NK-92 treated with Interleukin-12 subunit alpha and Interleukin-12 subunit beta, amount 100 ng/mL, for 24 hours (cell line): Measurements from ENCODE around the gene DCTN1.

Source experiments
- DNase-seq: peaks from one replicate; lab custom pipeline; 2025; lab: John Stamatoyannopoulos, UW

The DCTN1 gene

GRCh38 chr2:74321737-74322136, 58.4 kb downstream of the DCTN1 start:
- no peak for DNase-seq

GRCh38 chr2:74317701-74318100, 62.4 kb downstream of the DCTN1 start:
- no peak for DNase-seq

- DNase-seq, result no peak
These were observed 63.4 kb downstream of the DCTN1 start for GRCh38 chr2:74316627-74317295.

GRCh38 chr2:74314107-74314506, 66.0 kb downstream of the DCTN1 start:
- DNase-seq, result no peak

- DNase-seq, result no peak
These were observed 66.6 kb downstream of the DCTN1 start for GRCh38 chr2:74313497-74313896.

GRCh38 chr2:74312913-74313312, 67.2 kb downstream of the DCTN1 start:
- DNase-seq, result no peak
